ENCODE data around the gene HIP1.
"Not testable (repeated sequence)": the region's sequence is repeated elsewhere in the genome, so short reads cannot be mapped to it uniquely, and the experiment has no call there.

The HIP1 gene

GRCh38 chr7:75738975-75739795 lies 444 bp upstream of the HIP1 start:
- peak; percentile 97 for DNase-seq (ENCODE audit: low read depth)

GRCh38 chr7:75737856-75738603 lies 711 bp downstream of the HIP1 start:
- DNase-seq (ENCODE audit: low read depth): no peak

GRCh38 chr7:75735581-75736350 lies 3.0 kb downstream of the HIP1 start:
- DNase-seq (ENCODE audit: low read depth): no peak

- DNase-seq (ENCODE audit: low read depth): no peak
Observed at GRCh38 chr7:75734586-75735458, 3.9 kb downstream of the HIP1 start.

GRCh38 chr7:75732764-75733630 lies 5.7 kb downstream of the HIP1 start:
- no peak for DNase-seq (ENCODE audit: low read depth)

DNA sequence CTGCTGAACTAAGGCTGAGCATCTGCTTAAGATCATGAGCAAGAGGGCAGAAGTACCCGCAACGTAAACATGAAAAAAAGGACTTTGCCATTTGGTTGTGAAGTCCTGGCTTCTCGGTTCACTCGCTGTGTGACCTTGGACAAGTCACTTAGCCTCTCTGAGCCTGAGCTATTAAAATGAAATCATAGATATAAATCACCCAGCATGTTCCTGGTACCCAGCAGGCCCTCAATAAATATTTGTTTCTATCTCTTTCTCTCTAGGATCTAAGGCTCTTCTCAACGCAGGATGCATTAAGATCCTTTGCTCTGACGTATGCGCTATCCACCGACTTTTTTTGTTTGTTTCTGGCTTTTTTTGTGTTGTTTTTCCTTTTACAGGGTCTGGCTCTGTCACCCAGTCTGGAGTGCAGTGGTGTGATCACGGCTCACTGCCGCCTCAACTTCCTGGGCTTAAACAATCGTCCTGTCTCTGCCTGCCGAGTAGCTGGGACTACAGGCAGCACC lies 6.7 kb downstream of the HIP1 start:
- no peak for DNase-seq (ENCODE audit: low read depth)

DNA sequence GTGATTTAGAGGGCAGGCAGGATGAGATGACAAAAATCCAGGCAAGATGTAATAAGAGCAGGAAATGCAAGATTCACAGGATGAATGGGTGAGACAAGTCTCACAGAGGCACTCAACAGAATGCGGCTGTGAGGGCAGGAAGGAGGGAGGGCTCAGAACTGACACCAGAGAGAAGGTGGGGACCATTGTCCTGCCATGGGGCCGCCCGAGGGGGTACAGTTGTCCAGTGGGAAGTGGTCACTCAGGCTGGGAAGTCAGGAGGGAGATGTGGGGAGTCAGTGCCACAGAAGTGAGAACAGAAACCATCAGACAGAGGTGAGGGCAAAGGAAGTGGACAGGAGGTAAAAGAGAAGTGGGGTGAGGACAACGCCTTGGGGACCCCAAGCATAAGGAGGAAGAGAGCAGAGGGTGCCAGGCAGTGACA lies 8.9 kb downstream of the HIP1 start:
- no peak for DNase-seq (ENCODE audit: low read depth)

- no peak for DNase-seq (ENCODE audit: low read depth)
Observed at GRCh38 chr7:75727881-75728593, 10.7 kb downstream of the HIP1 start.

- not testable (repeated sequence) for DNase-seq (ENCODE audit: low read depth)
Observed at GRCh38 chr7:75727351-75727750, 11.4 kb downstream of the HIP1 start.

- no peak for DNase-seq (ENCODE audit: low read depth)
Observed at GRCh38 chr7:75725306-75725705, 13.4 kb downstream of the HIP1 start.

GRCh38 chr7:75723444-75723843 lies 15.3 kb downstream of the HIP1 start:
- no peak for DNase-seq (ENCODE audit: low read depth)

GRCh38 chr7:75722373-75722772 lies 16.4 kb downstream of the HIP1 start:
- no peak for DNase-seq (ENCODE audit: low read depth)

DNA sequence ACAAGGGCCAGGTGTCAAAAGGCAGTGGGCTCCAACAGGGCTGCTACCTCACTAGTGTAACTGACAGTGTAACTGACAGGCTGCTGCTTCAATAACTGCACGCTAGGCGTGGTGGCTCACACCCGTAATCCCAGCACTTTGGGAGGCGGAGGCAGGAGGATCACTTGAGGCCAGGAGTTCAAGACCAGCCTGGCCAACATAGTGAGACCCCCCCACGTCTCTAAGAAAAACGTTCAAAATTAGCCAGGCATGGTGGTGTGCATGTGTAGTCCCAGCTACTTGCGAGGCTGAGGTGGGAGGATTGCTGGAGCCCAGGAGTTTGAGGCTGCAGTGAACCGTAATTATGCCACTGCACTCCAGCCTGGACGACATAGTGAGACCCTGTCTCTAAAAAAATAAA lies 16.8 kb downstream of the HIP1 start:
- DNase-seq (ENCODE audit: low read depth): not testable (repeated sequence)

DNA sequence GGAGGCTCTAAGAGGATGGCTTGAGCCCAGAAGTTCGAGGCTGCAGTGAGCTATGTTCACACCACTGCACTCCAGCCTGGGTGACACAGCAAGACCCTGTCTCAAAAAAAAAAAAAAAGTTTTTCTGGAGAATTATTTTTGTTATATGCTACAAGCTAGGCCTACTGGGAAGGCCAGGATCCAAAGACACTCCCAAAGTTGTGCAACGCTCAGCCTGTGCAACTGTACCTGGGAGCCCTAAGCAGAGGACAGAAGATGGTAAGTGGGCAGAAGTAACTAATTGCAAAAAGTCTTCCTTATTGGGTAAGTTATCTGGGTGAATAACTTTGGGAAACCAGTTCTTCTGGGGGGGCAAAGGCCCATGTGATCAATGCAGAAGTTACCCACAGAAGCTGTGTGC lies 17.3 kb downstream of the HIP1 start:
- no peak for DNase-seq (ENCODE audit: low read depth)

DNA sequence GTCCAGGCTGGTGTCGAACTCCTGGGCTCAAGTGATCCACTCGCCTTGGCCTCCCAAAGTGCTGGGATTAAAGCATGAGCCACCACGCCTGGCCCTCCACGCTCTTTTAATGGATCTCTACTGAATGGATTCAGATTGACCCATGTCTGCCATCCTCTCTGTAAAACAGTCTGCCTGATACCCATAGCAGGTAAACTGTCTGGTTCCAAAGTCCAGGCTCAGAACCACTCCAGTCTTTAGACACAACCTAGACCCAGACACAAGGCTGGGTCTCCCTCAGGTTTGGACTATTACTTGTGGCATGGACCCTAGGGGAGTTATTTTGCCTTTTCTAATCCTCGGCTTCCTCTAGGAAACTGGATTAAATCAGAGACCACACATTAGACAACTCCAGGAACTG lies 19.1 kb downstream of the HIP1 start:
- DNase-seq (ENCODE audit: low read depth): no peak

GRCh38 chr7:75718390-75719031 lies 20.2 kb downstream of the HIP1 start:
- no peak for DNase-seq (ENCODE audit: low read depth)

DNA sequence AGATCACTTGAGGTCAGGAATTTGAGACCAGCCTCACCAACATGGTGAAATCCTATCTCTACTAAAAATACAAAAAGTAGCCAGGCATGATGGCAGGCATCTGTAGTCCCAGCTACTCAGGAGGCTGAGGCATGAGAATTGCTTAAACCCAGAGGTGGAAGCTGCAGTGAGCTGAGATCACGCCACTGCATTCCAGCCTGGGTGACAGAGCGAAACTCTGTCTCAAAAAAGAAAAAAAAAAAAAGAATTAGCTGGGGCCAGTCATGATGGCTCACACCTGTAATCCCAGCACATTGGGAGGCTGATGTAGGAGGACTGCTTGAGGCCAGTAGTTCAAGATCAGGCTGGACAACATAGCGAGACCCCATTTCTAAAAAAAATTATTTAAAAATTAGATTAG lies 21.0 kb downstream of the HIP1 start:
- not testable (repeated sequence) for DNase-seq (ENCODE audit: low read depth)

DNA sequence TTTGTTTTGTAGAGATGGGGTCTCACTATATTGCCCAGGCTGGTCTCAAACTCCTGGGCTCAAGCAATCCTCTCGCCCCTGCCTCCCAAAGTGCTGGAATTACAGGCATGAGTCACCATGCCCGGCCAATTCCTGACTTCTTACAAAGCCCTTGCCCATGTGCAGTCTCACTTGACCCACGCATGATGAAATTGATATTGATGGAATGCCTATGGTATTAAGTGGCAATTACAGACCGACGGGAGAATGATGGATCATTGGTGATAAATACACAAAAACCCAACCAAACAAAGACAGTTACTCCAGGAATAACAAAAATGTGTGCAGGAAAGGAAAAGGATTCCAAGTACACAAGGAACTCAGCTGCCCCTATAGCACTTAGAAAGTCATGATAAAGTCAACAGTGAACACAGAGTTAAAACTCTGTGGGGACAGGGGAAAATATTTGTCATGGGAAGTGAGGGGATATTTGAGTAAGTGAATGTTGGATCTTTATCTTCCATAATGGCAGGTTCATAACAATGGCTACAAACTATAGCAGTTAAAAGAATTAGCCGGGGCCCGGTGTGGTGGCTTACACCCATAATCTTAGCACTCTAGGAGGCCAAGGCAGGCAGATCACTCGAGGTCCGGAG lies 21.6 kb downstream of the HIP1 start:
- DNase-seq (ENCODE audit: low read depth): no peak

GRCh38 chr7:75715864-75716263 lies 22.9 kb downstream of the HIP1 start:
- no peak for DNase-seq (ENCODE audit: low read depth)

Measured in stimulated activated CD8-positive, alpha-beta memory T cell treated with anti-CD3 and anti-CD28 coated beads, Interleukin-12 subunit alpha, Interleukin-12 subunit beta, amount 100 ng/mL, for 1 hour (primary cell).